Fibroblast of lung (primary cell): ENCODE results near the gene ELAPOR2. TPM values are rescaled to one million over a fixed set of nuclear protein-coding genes. Genes with fewer than 3 reads are reported as not detected.

ENCODE experiments used
- DNase-seq, 2 donors: peaks; one replicate each; pipeline versions ENCODE4 v3.0.0 to v3.0.0-alpha.2; 2010; ENCODE audit warnings: low read depth in 2 of 2
- H2AFZ ChIP-seq: 2 replicates; pipeline ENCODE4 v1.5.1; 2012; ENCODE audit warnings: low read length, control low read depth, inconsistent platforms
- H3K27ac ChIP-seq: 2 replicates; pipeline ENCODE4 v1.5.1; 2011; ENCODE audit warnings: low read length, control low read depth; ENCODE audit not compliant: insufficient read depth
- H3K27me3 ChIP-seq: 2 replicates; pipeline ENCODE4 v1.5.1; 2011; ENCODE audit warnings: mild to moderate bottlenecking, low read length; ENCODE audit not compliant: control insufficient read depth, insufficient read depth
- H3K36me3 ChIP-seq: 2 replicates; pipeline ENCODE4 v1.5.1; 2011; ENCODE audit warnings: low read length; ENCODE audit not compliant: control insufficient read depth, insufficient read depth
- H3K4me1 ChIP-seq: 2 replicates; pipeline ENCODE4 v1.5.1; 2011; ENCODE audit warnings: low read length; ENCODE audit not compliant: control insufficient read depth, insufficient read depth; ENCODE audit errors: extremely low read depth
- H3K4me2 ChIP-seq: 2 replicates; pipeline ENCODE4 v1.5.1; 2011; ENCODE audit warnings: low read length, control low read depth; ENCODE audit not compliant: insufficient read depth; ENCODE audit errors: extremely low read depth
- H3K4me3 ChIP-seq, 4 experiments: fragments of 200-600 bp in 1 of 4; sonication (generic) in 1 of 4; replicated peaks in 1 of 4; 2 replicates each; pipeline ENCODE4 v1.5.1; 2011 to 2016; ENCODE audit warnings: low read length in 4 of 4, low read depth in 3 of 4, mild to moderate bottlenecking in 3 of 4, control low read depth in 2 of 4, inconsistent platforms in 1 of 4, mixed read lengths in 1 of 4; ENCODE audit not compliant: insufficient read depth in 1 of 4; ENCODE audit errors: control extremely low read depth in 1 of 4
- H3K79me2 ChIP-seq: 2 replicates; pipeline ENCODE4 v1.5.1; 2012; ENCODE audit warnings: mild to moderate bottlenecking, low read length, inconsistent platforms; ENCODE audit not compliant: control insufficient read depth, insufficient read depth
- H3K9ac ChIP-seq: 2 replicates; pipeline ENCODE4 v1.5.1; 2011; ENCODE audit warnings: mild to moderate bottlenecking, low read length, control low read depth; ENCODE audit not compliant: insufficient read depth
- H3K9me3 ChIP-seq: 2 replicates; pipeline ENCODE4 v1.5.1; 2012; ENCODE audit warnings: low read depth, low read length; ENCODE audit not compliant: control insufficient read depth, insufficient read depth
- H4K20me1 ChIP-seq: 2 replicates; pipeline ENCODE4 v1.5.1; 2011; ENCODE audit warnings: low read length; ENCODE audit not compliant: control insufficient read depth, insufficient read depth; ENCODE audit errors: extremely low read depth
- EZH2 ChIP-seq: IDR thresholded peaks from 2 replicates; pipeline ENCODE4 v1.5.1; 2012; ENCODE audit warnings: low read length, control low read depth, mild to moderate bottlenecking; ENCODE audit errors: missing control alignments
- polyA plus RNA-seq, 2 donors: library from polyadenylated mRNA; depleted of rRNA in 1 of 2; stranded (reverse) in 1 of 2; unstranded in 1 of 2; fragments of >200 nt; gene quantifications; 2 replicates each; pipeline ENCODE4 v1.2.1, GENCODE V29; 2011 to 2012; ENCODE audit warnings: missing spikeins in 1 of 2
- total RNA-seq: library from RNA; depleted of rRNA; stranded (reverse); fragments of >200 nt; gene quantifications from 2 replicates; pipeline ENCODE4 v1.2.1, GENCODE V29; 2014
- TF ChIP-seq, protein P1 (sequence below), 2 donors: IDR thresholded peaks in 1 of 2; conservative IDR thresholded peaks in 1 of 2; 1 replicate in 1 of 2; 2 replicates in 1 of 2; pipeline ENCODE4 v1.5.1; 2011 to 2012; ENCODE audit warnings: low read length in 2 of 2, control low read depth in 1 of 2, inconsistent platforms in 1 of 2, low read depth in 1 of 2, mild to moderate bottlenecking in 1 of 2

The ELAPOR2 gene
- total and polyA plus RNA-seq, 2 donors (not counting 1 experiment from before 2014, with no cell fraction given): 5.5 to 5.9 TPM

DNA sequence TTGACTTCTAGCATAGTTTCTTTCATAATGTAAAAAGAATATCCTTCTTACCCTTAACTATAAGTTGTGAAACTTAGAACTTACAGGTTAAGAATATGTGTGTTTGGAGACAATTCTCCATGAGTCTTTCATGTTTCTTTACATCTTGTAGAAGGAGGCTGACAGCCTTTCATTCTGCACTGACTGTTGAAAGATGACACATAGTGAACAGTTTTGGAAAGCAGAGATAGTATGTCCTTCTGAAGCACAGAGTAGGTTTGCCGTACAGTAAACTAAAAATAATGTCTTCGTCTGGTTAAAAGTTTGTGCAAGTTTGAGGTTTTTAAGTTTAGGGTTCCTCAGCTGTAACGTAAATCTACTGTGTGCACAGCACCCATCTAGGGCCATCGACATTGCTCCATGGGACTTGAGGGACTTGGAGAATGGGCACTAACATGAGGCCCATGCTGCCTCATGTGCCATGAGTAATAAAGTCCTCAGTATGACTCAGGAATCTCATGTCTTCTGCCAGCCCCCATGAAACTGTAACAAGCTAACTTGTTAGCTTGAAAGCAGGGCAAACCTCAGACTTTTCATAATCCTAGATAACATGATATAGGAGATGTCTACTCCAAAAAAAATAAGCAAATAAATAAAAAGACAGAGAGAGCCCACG lies 24.5 kb upstream of the ELAPOR2 start:
- Histone ChIP-seq H3K4me2 (no peak overlapping the region), H3K79me2 (no peaks in the 10 kb centered on the region), H3K9ac (no peak overlapping the region), H3K9me3 (no peaks in the 10 kb centered on the region), H3K4me1 (no peaks in the 10 kb centered on the region), H4K20me1 (no peaks in the 10 kb centered on the region), H3K27ac (no peak overlapping the region), H3K27me3 (no peaks in the 10 kb centered on the region), H3K4me3 (no peak overlapping the region), H2AFZ (no peak overlapping the region), H3K36me3 (no peaks in the 10 kb centered on the region)
- TF ChIP-seq, protein P1, sequence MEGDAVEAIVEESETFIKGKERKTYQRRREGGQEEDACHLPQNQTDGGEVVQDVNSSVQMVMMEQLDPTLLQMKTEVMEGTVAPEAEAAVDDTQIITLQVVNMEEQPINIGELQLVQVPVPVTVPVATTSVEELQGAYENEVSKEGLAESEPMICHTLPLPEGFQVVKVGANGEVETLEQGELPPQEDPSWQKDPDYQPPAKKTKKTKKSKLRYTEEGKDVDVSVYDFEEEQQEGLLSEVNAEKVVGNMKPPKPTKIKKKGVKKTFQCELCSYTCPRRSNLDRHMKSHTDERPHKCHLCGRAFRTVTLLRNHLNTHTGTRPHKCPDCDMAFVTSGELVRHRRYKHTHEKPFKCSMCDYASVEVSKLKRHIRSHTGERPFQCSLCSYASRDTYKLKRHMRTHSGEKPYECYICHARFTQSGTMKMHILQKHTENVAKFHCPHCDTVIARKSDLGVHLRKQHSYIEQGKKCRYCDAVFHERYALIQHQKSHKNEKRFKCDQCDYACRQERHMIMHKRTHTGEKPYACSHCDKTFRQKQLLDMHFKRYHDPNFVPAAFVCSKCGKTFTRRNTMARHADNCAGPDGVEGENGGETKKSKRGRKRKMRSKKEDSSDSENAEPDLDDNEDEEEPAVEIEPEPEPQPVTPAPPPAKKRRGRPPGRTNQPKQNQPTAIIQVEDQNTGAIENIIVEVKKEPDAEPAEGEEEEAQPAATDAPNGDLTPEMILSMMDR (conservative IDR thresholded peaks at IDR 0.05 in 1 of 2, IDR thresholded peaks at IDR 0.05 in 1 of 2; ENCODE audit: low read depth in 1 of 2, low read length in 2 of 2): no peak
- no peak for TF ChIP-seq EZH2
- DNase-seq: peak in 1 of 2 donors; percentile 1

GRCh38 chr7:87082675-87083074 lies 23.2 kb upstream of the ELAPOR2 start:
- H3K4me2 ChIP-seq: no peak overlapping the region

DNA sequence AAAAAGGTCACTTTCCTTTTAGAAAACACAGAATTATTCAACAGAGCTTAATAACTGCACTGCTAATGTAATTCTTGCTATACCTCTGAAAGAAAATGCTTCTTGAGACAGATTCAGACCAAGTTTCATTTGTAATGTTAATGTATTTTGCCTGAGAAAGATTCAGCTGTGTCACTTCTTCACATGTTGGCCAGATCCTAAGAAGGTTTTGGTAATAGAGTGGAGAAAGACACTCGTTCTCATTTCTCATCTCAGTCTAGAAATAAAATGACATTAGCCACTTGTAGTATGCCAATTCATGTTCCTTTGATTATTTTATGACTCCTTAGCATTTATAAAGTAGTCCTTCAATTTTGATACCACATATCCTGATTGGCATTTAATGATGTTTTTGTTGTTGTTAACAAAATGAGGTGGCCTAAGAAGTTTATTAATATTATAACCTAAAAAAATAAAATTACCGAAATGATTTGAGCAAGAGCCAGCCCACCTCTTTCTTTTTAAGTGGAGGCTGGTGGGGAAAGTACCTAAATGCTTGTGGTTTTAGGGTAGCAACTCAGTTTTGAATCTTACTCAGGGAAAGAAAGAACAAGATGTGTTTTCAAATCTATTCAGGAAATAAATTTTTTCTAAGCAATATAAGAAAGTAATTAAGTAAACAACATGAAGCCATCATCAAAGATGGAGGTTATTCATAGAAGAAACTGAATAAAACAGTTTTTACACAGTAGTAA lies 16.4 kb upstream of the ELAPOR2 start:
- no peaks in the 10 kb centered on the region for H3K4me1 ChIP-seq
- no peak overlapping the region for H3K4me2 ChIP-seq
- no peak overlapping the region for H3K27ac ChIP-seq
- H4K20me1 ChIP-seq: no peaks in the 10 kb centered on the region
- H3K9ac ChIP-seq: no peak overlapping the region
- H3K36me3 ChIP-seq: no peaks in the 10 kb centered on the region
- H3K79me2 ChIP-seq: no peaks in the 10 kb centered on the region
- no peak for DNase-seq
- H2AFZ ChIP-seq: no peak overlapping the region
- no peaks in the 10 kb centered on the region for H3K27me3 ChIP-seq
- no peak overlapping the region for H3K4me3 ChIP-seq
- no peak for TF ChIP-seq EZH2
- TF ChIP-seq, protein P1 (conservative IDR thresholded peaks at IDR 0.05 in 1 of 2, IDR thresholded peaks at IDR 0.05 in 1 of 2; ENCODE audit: low read depth in 1 of 2, low read length in 2 of 2): no peak
- no peaks in the 10 kb centered on the region for H3K9me3 ChIP-seq

More at GRCh38 chr7:87082675-87083074, 23.2 kb upstream of the ELAPOR2 start:
- no peaks in the 10 kb centered on the region for H3K4me1 ChIP-seq
- H3K36me3 ChIP-seq: no peaks in the 10 kb centered on the region
- H3K9ac ChIP-seq: no peak overlapping the region
- DNase-seq: no peak
- H3K9me3 ChIP-seq: no peaks in the 10 kb centered on the region
- H2AFZ ChIP-seq: no peak overlapping the region
- TF ChIP-seq, protein P1 (conservative IDR thresholded peaks at IDR 0.05 in 1 of 2, IDR thresholded peaks at IDR 0.05 in 1 of 2; ENCODE audit: low read depth in 1 of 2, low read length in 2 of 2): no peak
- no peak for TF ChIP-seq EZH2
- no peaks in the 10 kb centered on the region for H4K20me1 ChIP-seq
- no peak overlapping the region for H3K4me3 ChIP-seq
- H3K79me2 ChIP-seq: no peaks in the 10 kb centered on the region
- H3K27ac ChIP-seq: no peak overlapping the region
- H3K27me3 ChIP-seq: no peaks in the 10 kb centered on the region
